Ishikawa (cell line): ENCODE data around the gene WNT7A.

Source experiments
- MAX ChIP-seq: IDR thresholded peaks from 2 replicates; pipeline ENCODE4 v1.6.1; 2012
- NFIC ChIP-seq: IDR thresholded peaks from 2 replicates; pipeline ENCODE4 v1.6.1; 2012
- TCF12 ChIP-seq: IDR thresholded peaks from 2 replicates; pipeline ENCODE4 v1.6.1; 2012; ENCODE audit warnings: low read depth
- TEAD4 ChIP-seq: IDR thresholded peaks from 2 replicates; pipeline ENCODE4 v1.6.1; 2012
- ZBTB7A ChIP-seq: IDR thresholded peaks from 2 replicates; pipeline ENCODE4 v1.6.1; 2012; ENCODE audit warnings: low read depth

- TF ChIP-seq ZBTB7A = no peak
- no peak for TF ChIP-seq MAX
- TF ChIP-seq TEAD4 = no peak
- no peak for TF ChIP-seq NFIC
- no peak for TF ChIP-seq TCF12
Observed at GRCh38 chr3:13825311-13825579, 54.6 kb downstream of the WNT7A start.
